COLO668 (cell line): ENCODE measurements around the gene CFAP20DC.
"Not testable (repeated sequence)": the region's sequence is repeated elsewhere in the genome, so short reads cannot be mapped to it uniquely, and the experiment has no call there.

Experiments
- DNase-seq: peaks from one replicate; lab custom pipeline; 2025; ENCODE audit not compliant: unreplicated experiment; lab: John Stamatoyannopoulos, UW

CFAP20DC gene

DNA sequence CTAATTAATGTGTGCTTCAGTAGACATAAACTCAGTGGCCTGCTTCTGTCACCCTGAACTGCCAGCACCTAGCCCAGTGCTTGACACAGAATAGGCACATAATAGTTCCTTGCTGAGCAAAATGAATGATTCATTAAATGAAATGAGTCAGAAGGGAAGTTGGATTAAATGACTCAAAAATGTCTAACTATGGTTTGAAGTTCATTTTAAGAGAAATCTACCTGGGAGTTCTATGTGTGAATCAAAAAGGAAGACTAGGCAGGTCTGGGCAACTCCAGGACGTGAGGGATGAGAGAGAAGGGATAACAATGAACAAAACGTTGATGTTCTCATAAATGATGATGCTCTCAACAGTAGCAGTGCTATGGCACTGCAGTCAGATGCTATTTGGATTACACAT is 175.0 kb downstream of the CFAP20DC start:
- no peak for DNase-seq

GRCh38 chr3:58874248-58874741 is 175.5 kb downstream of the CFAP20DC start:
- no peak for DNase-seq

GRCh38 chr3:58868097-58868779 is 181.6 kb downstream of the CFAP20DC start:
- DNase-seq, result no peak

DNA sequence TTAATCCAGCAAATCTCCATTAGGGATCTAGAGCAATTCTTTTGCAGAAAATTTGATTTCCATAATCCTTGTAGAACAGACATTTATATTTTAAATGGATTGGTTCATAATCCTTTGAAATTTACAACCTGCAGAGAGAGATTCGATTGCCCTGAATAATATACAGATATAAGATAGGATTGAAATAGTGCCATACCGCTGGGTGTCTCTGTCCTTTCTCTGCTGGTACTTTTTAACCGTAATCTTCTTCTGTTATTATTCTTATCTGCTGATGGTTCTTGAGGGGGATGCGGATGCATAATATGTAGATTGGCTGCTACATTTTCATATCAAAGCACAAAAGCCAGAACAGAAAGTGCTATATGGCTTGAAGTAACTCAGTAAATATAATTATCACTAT is 182.2 kb downstream of the CFAP20DC start:
- no peak for DNase-seq

GRCh38 chr3:58866079-58866478 is 183.7 kb downstream of the CFAP20DC start:
- DNase-seq, result no peak

GRCh38 chr3:58864480-58864879 is 185.3 kb downstream of the CFAP20DC start:
- DNase-seq, result no peak

DNA sequence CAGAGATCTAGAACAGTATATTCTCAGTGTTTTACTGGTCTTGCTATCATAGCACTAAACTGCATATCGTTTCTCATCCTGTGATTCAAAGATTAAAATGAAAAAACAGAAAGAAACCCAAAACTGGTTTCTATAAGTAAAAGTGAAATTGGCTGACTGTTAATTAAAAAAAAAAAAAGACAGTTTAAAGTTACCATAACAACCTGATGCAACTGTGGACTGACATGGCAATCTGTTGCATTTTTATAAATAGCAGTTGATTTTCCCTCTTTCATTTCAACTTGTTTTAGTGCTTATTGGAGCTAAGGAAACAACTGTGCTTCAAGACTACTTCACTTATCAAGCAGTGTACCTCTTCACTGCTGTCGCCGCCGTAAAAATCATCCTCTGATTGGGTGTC is 186.6 kb downstream of the CFAP20DC start:
- DNase-seq, result no peak

GRCh38 chr3:58861551-58861950 is 188.3 kb downstream of the CFAP20DC start:
- DNase-seq, result no peak

DNA sequence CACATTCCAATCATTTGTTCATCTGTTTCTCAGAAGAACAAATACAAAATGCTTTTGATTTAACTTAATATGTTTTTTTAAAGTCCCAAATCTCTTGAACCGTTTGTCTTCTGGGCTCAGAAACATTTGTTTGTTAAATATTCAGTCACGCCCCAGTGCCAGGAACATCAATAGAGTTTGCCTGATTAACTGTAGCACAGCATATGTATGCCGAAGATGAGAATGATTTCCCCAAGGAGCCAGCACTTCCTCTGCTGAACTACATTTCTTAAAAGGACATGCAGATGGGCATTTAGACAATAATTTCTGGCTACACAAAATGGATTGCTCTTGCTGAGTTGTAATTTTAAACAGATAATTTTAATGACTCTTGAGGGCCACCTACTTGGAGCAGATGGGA is 191.7 kb downstream of the CFAP20DC start:
- DNase-seq, result no peak

DNA sequence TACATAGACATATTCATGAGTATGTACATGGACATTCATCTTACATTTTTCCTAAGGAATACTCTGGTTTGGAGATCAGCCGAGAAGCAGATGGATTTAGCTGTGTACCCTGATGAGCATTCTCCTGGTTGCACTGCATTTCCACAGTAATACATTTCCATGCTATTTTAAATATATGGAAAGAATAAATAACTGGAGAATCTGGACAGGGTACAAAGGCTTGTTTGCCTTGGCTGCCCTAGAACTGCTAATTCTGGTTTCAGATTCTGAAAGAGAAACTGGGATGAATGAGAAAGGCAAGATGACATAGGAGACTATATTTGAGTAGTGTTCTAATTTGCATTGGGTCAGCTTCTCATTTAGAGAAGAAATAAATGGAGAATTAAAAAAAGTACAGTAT is 192.4 kb downstream of the CFAP20DC start:
- no peak for DNase-seq

- no peak for DNase-seq
These were observed 201.0 kb downstream of the CFAP20DC start for GRCh38 chr3:58848826-58849225.

DNA sequence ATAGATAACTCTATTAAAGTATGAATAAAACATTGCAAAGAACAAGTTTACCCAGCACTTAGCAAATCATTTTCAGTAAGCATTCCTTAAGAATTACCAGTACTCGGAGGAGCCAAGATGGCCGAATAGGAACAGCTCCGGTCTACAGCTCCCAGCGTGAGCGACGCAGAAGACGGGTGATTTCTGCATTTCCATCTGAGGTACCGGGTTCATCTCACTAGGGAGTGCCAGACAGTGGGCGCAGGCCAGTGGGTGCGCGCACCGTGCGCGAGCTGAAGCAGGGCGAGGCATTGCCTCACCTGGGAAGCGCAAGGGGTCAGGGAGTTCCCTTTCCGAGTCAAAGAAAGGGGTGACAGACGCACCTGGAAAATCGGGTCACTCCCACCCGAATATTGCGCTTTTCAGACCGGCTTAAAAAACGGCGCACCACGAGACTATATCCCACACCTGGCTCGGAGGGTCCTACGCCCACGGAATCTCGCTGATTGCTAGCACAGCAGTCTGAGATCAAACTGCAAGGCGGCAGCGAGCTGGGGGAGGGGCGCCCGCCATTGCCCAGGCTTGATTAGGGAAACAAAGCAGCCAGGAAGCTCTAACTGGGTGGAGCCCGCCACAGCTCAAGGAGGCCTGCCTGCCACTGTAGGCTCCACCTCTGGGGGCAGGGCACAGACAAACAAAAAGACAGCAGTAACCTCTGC is 207.6 kb downstream of the CFAP20DC start:
- not testable (repeated sequence) for DNase-seq

GRCh38 chr3:58840949-58841348 is 208.9 kb downstream of the CFAP20DC start:
- DNase-seq, result no peak

DNA sequence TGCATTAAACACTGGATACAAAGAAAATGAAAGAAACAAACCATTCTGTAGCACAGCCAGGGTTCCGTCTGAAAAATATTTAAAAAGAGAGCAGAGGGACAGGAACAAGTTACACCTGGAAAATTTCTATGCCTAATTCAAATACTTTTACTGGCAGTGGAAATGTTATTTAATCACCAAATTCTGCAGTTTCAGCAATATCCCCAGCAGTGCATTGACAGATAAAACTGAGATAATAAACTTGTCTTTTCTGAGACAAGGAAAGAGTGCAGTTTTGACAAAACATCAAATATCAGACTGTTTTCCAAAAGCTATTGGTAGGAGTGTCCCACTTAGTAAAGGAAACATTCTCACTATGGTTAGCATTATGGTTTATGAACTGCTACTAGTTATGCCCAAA is 209.9 kb downstream of the CFAP20DC start:
- DNase-seq, result no peak

DNA sequence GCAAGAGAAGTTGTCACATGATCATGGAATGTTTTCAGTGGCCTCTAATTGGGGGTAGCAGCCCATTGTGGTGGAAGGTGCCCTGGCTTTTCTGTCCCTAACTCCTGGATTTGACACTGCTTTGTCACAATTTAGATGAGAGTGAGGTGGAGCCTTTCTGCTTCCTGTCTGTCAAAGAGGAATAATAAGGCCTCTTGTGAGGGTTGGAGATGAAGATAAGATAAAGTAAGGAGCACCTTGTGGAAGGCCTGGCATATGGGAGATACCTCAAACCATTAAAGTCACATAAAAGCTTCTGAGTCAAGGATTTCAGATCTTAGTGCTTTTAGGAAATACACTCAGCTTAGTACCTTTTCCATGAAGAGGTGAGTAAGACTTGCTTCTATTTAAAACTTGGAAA is 210.6 kb downstream of the CFAP20DC start:
- no peak for DNase-seq

GRCh38 chr3:58837856-58838255 is 212.0 kb downstream of the CFAP20DC start:
- DNase-seq, result no peak

GRCh38 chr3:58837141-58837843 is 212.5 kb downstream of the CFAP20DC start:
- DNase-seq, result no peak

GRCh38 chr3:58835086-58835485 is 214.7 kb downstream of the CFAP20DC start:
- DNase-seq, result no peak

- DNase-seq, result no peak
These were observed 216.3 kb downstream of the CFAP20DC start for GRCh38 chr3:58833491-58833890.

DNA sequence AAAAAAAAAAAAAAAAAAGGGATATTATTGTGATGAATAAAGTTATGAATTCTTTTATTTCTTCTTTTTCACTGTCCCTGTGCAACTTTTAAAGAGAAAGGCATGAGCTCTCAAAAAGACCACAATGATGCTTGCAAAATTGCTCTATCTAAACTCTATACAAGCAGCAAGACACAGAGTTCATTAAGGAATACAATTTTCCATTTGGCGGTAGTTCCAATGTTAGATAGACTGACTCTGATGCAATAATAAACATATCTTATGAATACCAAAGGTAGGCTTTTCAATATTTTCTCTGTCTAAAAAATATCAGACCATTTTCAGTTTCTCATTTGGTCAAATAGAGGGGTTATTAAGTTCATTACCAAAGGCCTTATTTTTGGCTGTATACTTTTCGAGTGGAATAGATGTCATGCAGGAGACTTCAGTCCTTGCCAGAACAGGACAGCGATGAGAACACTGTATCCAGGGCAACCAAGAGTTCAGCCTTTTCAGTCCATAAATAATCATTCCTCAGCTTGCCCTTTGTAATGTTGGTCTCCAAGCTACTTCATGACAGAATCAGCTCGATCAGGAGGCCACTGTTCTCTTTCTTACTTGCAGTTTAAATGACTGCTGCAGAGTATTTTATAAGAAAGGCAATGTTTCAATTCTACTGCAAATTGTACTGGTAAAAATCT is 220.4 kb downstream of the CFAP20DC start:
- DNase-seq, result no peak

DNA sequence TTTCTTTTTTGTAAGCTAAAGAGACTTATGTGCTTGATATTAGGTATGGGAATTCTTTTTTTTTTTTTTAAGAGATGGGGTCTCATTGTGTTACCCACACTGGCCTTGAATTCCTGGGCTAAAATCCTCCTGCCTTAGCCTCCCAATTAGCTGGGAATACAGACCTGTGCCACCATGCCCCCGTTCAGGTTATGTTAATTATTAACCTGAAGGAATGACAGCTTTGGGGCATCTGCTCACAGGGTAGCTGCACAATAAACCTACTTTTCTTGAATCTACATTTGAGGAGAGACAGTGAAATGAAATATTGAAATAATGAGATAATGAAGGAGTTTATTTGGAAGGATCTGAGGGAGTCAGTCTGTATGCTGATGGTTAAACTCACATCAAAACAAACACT is 225.0 kb downstream of the CFAP20DC start:
- no peak for DNase-seq
